Measurements from ENCODE around the gene UBE2L3.
"Not testable (repeated sequence)": the region's sequence is repeated elsewhere in the genome, so short reads cannot be mapped to it uniquely, and the experiment has no call there.

- TF ChIP-seq CTCF (conservative IDR thresholded peaks at IDR 0.05; ENCODE audit: low read depth in 2 of 2); ZNF331 (CRISPR knock-in tag; IDR thresholded peaks at IDR 0.05; ENCODE audit: low read depth); JUNB (IDR thresholded peaks at IDR 0.05; ENCODE audit: unreplicated experiment); POLR2AphosphoS5 (IDR thresholded peaks at IDR 0.05; ENCODE audit: low read depth): not testable (repeated sequence)
Observed at GRCh38 chr22:21617337-21617736, 49.8 kb downstream of the UBE2L3 start.
